OCI-LY1 (cell line): Measurements from ENCODE around the gene SYT3.

Experiments used
- EZH2 ChIP-seq: fragments of 200-600 bp; sonication (generic), shearing (Covaris generic); IDR thresholded peaks from 2 replicates; pipeline ENCODE4 v1.8.0; 2017; ENCODE audit warnings: borderline replicate concordance, mixed run types, mild to moderate bottlenecking, antibody characterized with exemption, low read length, moderate library complexity, mixed read lengths
- TF ChIP-seq, protein P1 (sequence below): fragments of 200-600 bp; sonication (generic), shearing (Covaris generic); IDR thresholded peaks from 2 replicates; pipeline ENCODE4 v1.5.1; 2017; ENCODE audit warnings: mild to moderate bottlenecking, antibody characterized with exemption, low read length, moderate library complexity, mixed read lengths

DNA sequence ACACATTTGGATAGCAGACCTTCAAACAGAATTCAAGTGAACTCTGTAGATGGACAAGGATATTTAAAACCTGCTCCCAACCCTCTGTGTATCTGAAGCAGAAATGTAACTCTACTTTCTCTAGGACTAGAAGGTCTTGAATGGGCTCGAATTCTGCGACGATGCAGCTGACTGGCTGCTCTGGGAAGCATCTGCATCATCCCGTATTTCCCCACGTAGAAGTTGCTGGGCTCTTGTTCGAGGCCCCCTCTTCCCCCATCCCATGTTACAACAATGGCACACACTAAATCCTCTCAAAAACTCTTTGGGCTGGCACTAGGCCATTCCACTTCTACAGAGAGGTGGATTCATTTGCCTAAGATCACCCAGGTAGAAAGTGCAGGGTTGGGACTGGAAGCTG is 24.5 kb upstream of the SYT3 start:
- TF ChIP-seq, protein P1, sequence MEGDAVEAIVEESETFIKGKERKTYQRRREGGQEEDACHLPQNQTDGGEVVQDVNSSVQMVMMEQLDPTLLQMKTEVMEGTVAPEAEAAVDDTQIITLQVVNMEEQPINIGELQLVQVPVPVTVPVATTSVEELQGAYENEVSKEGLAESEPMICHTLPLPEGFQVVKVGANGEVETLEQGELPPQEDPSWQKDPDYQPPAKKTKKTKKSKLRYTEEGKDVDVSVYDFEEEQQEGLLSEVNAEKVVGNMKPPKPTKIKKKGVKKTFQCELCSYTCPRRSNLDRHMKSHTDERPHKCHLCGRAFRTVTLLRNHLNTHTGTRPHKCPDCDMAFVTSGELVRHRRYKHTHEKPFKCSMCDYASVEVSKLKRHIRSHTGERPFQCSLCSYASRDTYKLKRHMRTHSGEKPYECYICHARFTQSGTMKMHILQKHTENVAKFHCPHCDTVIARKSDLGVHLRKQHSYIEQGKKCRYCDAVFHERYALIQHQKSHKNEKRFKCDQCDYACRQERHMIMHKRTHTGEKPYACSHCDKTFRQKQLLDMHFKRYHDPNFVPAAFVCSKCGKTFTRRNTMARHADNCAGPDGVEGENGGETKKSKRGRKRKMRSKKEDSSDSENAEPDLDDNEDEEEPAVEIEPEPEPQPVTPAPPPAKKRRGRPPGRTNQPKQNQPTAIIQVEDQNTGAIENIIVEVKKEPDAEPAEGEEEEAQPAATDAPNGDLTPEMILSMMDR: no peak
- TF ChIP-seq EZH2: no peak
